Bone marrow (tissue), 2 donors: ENCODE results near the gene TMTC2.
"Not testable (repeated sequence)": the region's sequence is repeated elsewhere in the genome, so short reads cannot be mapped to it uniquely, and the experiment has no call there.

Experiments
- DNase-seq, 2 donors: peaks; one replicate each; lab custom pipeline; 2025; lab: John Stamatoyannopoulos, UW

The TMTC2 gene

GRCh38 chr12:82789674-82790073 is 103.0 kb downstream of the TMTC2 start:
- DNase-seq = no peak

GRCh38 chr12:82793751-82794281 is 107.1 kb downstream of the TMTC2 start:
- DNase-seq = no peak

- no peak for DNase-seq
Measured at GRCh38 chr12:82797480-82797879, 110.8 kb downstream of the TMTC2 start.

- DNase-seq = no peak
Measured at GRCh38 chr12:82800185-82800584, 113.5 kb downstream of the TMTC2 start.

GRCh38 chr12:82801951-82802610 is 115.4 kb downstream of the TMTC2 start:
- no peak for DNase-seq

GRCh38 chr12:82803201-82803600 is 116.5 kb downstream of the TMTC2 start:
- DNase-seq = no peak

GRCh38 chr12:82804601-82805000 is 117.9 kb downstream of the TMTC2 start:
- DNase-seq = no peak

GRCh38 chr12:82805004-82805403 is 118.3 kb downstream of the TMTC2 start:
- DNase-seq = not testable (repeated sequence)

GRCh38 chr12:82805812-82806497 is 119.2 kb downstream of the TMTC2 start:
- DNase-seq = no peak

- DNase-seq = no peak
Measured at GRCh38 chr12:82807132-82807737, 120.5 kb downstream of the TMTC2 start.

- no peak for DNase-seq
Measured at GRCh38 chr12:82810568-82810967, 123.9 kb downstream of the TMTC2 start.

GRCh38 chr12:82817368-82817767 is 130.7 kb downstream of the TMTC2 start:
- no peak for DNase-seq

GRCh38 chr12:82818271-82819035 is 131.7 kb downstream of the TMTC2 start:
- no peak for DNase-seq

- no peak for DNase-seq
Measured at GRCh38 chr12:82826505-82826904, 139.8 kb downstream of the TMTC2 start.

GRCh38 chr12:82832096-82832495 is 145.4 kb downstream of the TMTC2 start:
- DNase-seq = peak in 1 of 2 donors; percentile 84

GRCh38 chr12:82832981-82833380 is 146.3 kb downstream of the TMTC2 start:
- no peak for DNase-seq

- DNase-seq = no peak
Measured at GRCh38 chr12:82833481-82833880, 146.8 kb downstream of the TMTC2 start.

GRCh38 chr12:82835217-82835616 is 148.5 kb downstream of the TMTC2 start:
- DNase-seq = no peak

GRCh38 chr12:82838131-82838551 is 151.4 kb downstream of the TMTC2 start:
- DNase-seq = no peak

- DNase-seq = no peak
Measured at GRCh38 chr12:82838827-82839226, 152.1 kb downstream of the TMTC2 start.

GRCh38 chr12:82839796-82840195 is 153.1 kb downstream of the TMTC2 start:
- no peak for DNase-seq

- no peak for DNase-seq
Measured at GRCh38 chr12:82841487-82841904, 154.8 kb downstream of the TMTC2 start.
